ENCODE data around the gene DYNC1H1. TPM values are rescaled to one million over a fixed set of nuclear protein-coding genes. Genes with fewer than 3 reads are reported as not detected.

Gene DYNC1H1
- 366 and 446 TPM in 2 replicates for total RNA-seq

GRCh38 chr14:101964297-101965180 lies at the start of gene DYNC1H1:
Gene DYNC1H1, plus strand, starts transcription at chr14:101964573. Its CDS starts 119 bp downstream, at chr14:101964692.

GRCh38 chr14:102086972-102087761 lies 122.8 kb downstream of the DYNC1H1 start, which contains the start of gene HSP90AA1:
Gene HSP90AA1, minus strand, starts transcription at chr14:102087044. Its CDS starts 666 bp downstream, at chr14:102086378.

Small RNA genes within 50 kb of the gene (small RNA-seq; reads per million reads assigned to genes)
- gene AL118558.2 (not detected), gene RN7SL472P (not detected)

Other genes with a start within 250 kb of the DYNC1H1 start
- 98.9 and 129 TPM in 2 replicates for gene PPP2R5C, start 202.9 kb upstream of the DYNC1H1 start, total RNA-seq
- 173 and 252 TPM in 2 replicates for gene HSP90AA1, start 122.5 kb downstream of the DYNC1H1 start, total RNA-seq
- 18.7 and 21.6 TPM in 2 replicates for gene WDR20, start 175.3 kb downstream of the DYNC1H1 start, total RNA-seq